ENCODE data around the gene PRPF40A.
A peak's percentile ranks its signal among the peaks of the same experiment; 100 is the strongest.

PRPF40A gene

DNA sequence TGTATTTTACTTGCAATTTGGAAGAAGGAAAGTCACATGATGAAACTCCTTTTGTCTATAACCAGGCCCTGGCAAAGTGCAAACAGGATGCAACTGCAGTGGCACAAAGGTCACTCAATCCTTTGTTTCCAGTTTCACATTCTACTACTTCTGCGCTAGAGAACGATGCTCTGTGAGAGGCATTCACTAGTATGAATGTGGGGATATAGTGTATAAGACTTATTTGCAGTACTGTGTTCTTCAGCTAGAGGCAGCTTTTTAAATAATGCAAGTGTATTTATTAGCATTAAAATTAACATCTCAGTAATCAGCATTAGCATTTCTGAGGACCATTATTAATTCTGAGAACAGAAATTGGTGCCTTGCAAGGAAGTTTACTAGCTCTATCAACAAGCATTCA is 68.9 kb downstream of the PRPF40A start:
- no peak for DNase-seq

DNA sequence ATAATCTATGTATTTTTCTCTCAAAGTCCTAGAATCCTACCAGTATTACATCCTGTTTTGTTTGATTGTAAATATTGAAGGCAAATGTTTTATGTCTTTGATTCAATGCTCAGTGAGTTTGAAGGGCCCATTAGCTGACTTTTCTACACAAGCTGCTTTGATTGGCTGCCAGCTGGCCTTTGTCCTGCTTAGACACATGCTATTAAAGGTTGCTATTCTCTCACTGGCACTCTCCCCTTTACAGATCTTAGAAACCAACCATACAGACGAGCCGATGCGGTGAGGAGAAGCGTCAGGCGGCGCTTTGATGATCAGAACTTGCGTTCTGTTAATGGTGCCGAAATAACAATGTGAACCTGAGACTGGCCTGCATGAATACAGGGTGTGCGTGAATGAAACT is 69.7 kb downstream of the PRPF40A start:
- no peak for DNase-seq

DNA sequence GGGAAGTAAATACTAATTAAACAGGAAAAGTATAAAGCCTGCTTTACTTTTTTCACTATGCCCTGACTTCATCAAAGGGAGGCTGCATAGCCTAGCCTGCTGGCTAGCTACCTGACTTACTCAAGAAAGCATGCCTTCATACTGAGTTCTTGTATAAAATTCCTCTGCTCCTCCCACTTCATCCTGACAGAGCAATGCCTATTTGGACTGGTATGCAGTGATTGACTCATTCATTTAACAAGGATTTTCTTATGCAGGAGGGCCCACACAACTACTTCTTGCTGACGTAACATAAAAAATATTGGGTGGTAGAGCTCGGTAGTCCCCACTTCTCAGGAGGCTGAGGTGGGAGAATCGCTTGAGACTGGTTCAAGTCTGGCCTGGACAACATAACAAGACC is 70.5 kb downstream of the PRPF40A start:
- DNase-seq, result no peak

DNA sequence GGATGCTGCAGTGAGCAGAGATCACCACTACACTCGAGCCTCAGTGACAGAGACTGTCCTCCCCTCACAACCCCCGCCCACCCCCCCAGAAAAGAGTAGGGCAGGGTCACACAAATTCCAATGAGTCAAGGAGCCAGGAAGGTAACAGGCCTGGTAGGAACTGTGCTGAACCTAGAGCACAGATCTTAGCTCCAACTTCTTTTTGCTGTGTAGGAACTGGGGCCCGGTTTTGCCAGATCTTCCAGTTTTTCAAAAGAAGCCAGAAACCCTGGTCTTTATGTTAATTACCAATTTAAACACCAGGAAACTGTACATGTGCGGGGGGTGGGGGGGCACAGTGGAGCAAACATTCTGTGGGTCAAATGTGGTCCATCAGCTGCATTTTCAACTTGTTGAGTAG is 71.0 kb downstream of the PRPF40A start:
- no peak for DNase-seq

DNA sequence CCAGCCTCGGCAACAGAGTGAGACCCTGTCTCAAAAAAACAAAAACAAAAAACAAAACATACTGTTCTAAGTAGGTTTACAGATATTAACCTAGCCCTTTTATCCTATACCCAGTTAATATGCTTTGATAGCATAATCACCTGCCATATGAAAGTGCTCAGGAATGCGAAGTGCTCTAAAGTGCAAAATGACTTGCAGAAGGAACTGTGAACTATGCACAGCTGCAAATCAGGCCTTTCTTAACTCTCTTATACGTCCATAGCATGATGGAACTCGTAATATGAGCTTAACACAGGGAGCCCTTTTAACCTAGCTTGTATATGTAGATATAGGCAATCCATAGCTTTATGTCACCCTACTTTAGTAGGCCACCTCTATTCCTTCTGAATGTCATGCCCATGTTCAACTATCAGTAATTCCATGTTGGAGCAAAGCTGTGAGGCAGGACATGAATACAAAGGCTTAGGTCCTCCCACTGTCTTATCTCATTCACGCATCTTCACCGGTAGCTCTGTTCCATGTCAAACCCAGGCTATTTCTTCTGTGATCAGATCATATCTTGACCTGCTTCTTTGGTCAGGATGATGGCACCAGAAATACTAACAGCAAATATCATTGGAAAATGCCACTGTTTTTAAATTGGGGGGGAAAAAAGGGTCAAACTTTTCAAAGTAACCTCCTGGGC is 72.9 kb downstream of the PRPF40A start:
- DNase-seq, result no peak

DNA sequence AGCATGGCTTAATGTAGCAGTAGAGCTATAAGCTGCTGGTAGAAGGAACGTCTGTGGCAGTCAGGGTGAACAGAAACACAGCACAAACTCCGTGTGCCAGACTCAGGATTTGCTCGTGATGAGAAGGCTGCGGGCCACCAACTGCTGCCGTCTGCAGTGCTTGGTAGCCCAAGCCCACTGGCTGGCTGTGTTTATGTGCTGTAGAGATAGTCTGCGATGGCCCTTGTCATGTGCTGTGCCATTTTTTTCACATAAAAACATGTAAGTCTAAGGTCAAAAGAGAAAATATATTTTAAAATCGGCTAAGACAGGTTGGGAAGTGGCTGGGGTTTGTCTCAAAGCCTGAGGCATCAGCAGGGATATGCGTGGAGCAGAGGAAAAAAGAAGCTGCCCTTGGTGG is 78.7 kb downstream of the PRPF40A start:
- no peak for DNase-seq

DNA sequence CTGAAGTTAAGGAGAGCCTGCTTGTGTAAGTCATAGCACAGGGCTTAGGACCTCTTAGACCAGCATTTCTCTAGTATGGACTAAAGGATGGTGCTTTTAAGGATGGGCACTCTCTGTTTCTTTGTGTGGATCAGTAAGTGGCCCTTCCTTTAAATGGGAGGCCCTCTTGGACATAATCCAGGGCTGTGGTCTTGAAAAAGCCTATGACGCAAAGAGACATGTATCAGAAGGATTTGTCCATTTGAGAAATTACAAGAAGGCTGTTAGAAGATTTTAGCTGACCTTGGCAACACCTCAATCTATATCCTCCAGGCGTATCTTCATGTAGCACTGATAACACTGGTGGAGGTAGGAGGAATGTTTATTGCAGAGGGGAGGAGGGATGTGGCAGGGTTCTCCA is 79.2 kb downstream of the PRPF40A start:
- DNase-seq, result no peak

DNA sequence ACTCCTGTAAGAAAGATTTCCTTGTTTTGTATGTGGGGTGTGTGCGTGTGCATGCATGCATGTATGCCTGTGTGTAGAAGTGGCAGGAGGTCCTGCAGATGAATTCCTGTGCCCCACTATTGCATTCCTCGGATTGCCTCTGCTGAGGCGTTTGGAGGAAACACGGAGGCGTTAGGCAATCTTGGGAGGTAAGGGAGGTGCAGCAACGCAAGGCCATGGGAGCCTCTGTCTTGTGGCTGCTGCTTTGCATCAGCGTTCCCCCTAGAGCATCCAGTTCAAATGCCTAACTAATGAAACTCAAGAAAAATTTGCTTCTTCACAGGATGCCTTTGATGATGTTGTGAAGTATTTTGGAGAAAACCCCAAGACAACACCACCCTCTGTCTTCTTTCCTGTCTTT is 80.0 kb downstream of the PRPF40A start:
- no peak for DNase-seq

DNA sequence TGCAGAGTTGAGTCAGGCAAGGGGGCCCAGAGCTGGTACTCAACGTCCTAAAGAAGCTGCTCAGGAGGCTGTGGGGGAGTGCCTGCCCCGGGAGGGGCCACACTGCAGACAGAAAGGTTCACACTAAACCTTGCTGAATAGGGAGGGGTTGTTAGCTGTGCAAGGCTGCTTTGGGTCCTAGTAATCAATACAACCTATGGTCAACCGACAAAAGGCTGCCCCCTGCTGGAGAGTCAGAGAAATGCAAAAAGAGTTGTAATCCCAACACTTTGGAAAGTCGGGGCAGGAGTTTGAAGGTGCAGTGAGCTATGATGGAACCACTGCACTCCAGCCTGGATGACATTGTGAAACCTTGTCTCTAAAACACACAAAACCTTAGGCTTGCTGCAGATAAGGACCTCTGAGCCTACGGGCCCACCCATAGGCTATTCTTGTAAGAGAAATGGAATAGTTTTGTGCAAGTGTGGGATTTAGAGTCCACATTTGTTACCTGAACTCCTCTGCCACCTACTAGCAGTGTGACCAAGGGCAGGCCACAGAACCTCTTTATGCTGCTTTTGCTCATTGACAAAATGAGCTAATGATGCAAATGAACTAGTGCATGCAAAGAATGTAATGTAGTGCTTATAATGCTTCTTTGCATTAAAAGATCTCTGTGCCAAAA is 81.5 kb downstream of the PRPF40A start:
- peak; percentile 86 for DNase-seq

DNA sequence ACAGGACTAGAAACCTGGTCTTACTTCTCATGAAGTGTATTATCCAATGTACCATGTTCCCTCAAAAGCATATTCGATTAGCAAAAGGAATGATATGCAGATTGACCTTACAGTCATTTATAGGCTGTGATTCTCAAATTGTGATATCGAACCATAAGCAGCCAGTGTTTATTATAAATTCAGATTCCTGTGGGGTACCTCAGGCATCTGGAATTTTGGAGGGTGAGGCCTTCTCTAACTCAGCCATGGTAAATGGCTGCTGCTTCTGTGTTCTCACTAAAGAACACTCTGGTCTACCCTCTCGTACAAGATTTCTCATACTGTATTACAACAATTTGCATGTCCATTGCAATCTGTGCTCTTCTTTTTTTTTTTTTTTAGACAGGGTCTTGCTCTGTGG is 84.5 kb downstream of the PRPF40A start:
- no peak for DNase-seq

DNA sequence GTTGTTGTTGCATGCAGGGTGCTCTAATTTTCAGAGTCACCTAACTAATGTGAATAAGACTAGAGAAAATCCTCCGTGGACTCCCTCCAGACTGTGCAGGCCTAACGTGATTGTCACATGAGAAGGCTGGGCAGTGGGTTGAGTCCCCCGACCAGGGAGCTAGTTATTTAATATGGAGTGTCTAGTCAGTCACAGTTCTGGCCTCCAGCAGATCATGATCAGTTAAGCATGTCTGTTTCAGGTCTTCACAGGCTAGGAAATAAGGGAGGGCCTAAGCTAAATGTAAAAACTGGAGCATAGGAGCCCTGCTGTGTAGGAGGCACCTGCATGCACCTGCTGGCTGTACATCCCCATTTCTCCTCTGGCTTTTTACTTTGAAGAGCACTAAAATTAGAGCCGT is 86.8 kb downstream of the PRPF40A start:
- no peak for DNase-seq

DNA sequence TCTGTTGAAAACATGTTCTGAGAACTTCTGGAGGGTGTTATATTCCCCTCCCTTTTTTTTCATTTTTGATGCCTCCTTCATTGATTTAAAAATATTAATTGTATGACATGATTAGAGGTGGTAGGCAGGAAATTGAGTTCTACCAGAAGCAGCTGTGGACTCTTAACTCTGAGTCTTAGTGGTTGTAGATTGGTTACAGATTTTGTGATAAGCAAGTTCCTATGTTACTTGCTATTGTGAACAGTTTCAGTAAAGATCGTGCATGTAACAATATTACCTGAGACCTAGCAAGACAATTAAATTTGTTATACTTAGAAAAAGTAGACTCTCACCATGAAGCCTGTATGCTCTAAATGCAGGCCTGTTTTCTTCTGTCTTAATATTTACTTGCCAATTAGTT is 88.1 kb downstream of the PRPF40A start:
- no peak for DNase-seq

DNA sequence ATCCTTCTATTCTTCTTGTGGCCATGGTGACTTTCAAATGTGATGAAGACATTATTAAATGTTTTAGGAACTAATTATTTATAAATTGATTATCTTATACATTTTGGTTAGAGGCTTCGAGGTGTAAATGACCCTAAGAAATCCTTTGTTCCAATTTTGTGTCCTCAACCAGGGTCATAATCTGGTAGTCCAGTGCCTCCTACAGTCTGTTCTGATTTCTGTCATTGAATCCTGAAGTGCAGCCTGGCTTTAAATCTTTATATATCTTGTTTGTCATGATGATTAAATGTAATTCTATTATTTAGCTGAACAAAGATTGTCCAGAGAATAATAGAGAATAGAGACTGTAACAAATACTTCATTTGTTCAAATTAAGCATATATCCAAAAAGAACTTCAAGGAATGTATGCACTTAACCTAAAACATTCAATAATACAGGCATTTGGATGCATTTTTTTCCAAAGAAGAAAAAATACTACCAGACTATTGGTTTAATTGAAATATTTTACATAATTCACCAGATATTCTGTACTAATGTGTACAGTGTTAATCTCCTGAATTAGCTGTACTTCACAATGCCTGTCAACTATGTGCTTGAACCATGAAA is 89.8 kb downstream of the PRPF40A start:
- DNase-seq, result no peak

DNA sequence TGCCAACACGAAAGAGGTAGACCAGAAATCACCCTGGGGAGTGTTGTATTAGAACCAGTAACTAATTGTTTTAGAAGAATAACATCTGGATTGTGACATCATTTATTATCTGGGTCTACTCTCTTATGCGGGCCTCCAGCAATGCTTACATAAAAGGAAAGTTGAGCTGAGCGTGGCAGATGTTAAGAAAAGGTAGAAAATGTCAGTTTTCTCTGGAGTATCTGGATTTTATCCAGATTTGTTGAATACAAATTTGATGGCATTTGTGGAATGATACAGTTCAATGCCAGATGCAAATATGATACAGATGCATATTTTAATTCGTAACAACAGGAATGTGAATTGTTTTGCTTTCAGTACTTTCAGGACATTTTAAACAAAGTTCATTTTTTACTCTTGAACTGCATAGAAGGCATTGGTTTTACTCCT is 90.3 kb downstream of the PRPF40A start:
- no peak for DNase-seq

DNA sequence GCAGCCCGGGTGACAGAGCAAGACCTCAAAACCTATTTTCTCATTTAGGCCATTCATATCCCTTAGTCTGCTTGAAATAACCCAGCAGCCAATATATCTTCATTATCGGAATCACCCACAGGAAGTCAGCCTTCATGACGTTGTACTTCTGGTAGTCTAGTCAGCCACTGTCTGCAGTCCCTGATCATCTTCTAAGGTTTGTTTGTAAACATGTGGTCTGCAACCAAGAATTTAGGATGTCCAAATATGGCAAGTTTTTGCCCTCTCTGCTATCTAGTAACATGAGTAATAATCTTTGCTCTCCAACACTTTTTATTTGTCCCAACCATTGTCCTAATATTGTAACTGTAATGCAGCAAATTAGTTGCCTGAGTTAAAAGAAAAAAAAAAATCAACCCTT is 92.5 kb downstream of the PRPF40A start:
- no peak for DNase-seq

DNA sequence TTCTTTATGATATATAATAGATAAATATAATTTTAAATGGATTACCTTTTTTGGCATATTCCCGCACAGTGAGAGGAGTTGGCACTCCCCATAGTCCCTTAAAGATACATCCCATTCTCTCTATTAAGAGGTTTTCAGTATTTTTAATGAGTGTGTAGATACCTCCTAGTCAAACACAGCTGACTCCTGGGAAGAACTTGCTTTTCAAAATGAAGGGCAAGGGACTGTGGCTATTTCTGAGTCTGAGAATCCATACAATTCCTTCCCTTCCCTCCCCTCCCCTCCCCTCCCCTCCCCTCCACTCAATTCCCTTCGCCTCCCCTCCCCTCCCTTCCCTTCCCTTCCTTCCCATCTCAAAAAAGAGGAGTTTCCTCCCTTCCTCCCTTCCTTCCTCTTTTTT is 93.5 kb downstream of the PRPF40A start:
- DNase-seq, result no peak

DNA sequence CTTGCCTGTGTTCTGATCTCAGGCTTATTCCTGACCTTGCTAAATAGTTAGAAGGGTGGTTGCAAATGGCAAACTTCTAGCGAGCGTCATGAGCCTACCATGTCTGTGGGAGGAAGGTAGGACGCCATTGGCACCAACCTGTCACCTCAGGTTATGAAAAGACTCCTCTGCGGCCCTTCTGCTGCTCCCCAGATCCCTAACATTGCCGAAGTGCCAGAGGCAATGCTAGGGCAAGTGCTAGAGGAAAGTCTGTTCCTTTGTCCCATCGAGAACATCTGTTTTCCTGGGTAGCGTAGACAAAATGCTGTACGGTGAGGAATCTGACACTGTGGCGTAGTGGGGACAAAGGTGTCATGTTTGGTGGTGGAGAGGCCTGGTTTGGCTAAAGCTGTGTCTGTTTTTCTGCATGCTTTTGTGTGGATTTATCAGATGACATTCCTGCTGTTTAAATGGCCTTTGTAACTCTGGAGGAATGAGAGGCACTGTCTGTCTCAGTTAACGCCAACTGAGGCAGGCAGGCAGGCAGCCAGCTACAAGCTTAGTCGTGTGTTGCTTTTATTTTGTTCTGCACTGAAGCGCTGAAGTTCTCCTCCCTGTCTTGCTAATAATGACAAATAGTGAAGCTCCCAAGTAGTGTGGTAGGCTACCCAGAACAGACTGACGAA is 94.1 kb downstream of the PRPF40A start:
- DNase-seq, result no peak

DNA sequence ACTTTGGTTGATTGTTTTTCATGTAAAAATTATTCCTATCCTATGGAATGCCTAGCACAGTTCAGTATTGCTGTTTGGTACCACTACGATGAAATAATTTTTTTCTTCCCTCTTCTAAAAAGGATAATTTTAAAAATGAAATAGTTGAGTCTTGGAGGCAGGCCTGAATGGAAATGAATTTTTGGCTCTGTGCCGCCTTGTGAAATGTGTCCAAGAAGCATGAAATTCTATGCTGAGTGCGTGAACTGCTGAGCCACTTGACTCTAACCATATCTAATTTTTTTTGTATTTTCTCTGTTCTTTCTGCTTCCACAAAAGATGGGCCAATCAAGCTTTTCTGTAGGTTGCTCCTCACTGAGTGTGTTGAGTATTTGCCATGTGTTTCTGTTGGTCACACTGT is 95.0 kb downstream of the PRPF40A start:
- no peak for DNase-seq

DNA sequence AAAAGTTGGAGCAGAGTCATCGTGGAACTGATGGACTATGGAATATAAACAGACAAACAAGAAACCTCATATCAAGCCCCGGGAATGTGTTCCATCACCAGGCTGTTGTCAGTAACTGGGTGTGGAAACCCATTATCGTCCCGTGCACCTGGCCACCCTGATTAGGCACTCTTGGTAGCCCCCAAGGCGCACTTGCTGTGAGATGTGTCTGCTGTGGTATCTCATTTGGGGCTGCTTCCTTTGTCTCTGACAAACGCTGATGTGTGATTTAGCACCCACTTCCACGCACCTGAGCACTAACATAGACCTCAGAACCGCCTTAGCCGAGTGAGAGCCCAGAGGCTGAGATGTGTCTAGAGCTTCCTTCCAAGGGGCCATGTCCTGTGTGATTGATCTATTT is 96.3 kb downstream of the PRPF40A start:
- DNase-seq, result no peak

DNA sequence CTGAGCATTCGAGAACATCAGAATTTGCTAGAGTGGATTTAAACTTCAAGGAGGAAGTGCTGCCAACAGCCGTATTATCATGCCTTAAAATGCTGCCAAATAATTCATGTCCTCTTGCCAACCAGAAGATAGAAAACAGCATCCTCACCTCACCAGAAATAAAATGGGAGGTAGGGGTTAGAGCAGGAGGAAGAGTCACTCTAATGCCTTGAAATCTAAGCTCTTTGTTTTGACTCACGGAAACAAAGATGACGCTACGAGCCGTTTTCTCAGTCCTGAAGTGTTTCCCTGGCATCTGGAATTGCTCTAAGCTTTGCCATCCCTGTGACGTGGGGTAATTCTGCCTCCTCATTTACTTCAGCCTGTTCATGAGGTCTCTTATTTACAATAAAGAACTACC is 97.1 kb downstream of the PRPF40A start:
- no peak for DNase-seq

DNA sequence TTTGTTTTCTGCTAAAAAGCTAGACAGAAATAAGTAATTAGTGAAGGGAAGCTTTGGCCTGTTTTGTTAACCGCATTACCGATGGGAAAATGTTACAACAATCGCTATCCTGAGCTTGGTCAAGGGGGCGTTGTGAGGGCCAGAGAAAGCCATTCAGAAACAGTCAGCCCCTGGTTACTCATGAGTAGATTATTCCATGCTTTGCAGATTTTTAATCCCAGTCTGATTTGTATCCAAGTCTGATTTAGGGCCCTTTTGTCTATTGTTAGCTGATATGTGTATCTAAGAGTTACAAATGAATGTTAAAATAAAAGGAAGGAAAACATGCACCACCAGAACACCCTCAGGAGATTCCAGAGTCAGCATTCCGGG is 99.1 kb downstream of the PRPF40A start:
- DNase-seq, result no peak

DNA sequence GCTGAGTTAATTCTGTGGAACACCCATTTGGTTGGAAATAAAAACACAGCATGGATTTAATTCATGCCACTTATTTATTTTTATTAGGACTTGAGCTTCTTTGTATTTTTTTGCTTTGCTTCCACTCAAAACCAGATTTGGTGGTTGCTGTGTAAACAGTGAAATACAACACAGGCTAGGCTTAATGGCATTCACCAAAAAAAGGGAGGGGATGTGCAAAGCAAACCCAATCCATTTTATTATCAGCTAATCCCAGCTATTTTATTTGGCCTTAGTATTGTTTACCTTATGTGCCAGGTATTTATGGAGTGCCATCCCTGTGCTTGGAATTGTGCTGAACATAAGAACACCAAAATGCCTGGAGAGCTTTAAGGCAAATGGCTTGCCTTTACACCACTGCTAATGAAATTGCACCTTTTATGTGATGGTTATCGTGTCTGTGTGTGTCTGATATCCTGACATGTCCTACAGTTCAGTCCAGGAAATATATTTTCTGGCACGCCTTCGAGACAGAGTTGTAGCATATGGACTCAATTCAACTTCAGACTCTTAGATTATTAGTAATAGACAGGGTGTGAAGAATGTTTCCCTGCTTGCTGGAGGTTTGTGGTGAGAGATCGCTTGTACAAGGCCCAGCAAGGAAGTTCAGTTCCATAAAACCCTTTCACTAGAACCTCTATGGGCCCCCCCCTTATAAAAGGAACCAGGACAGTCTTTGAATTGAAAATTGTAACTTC is 99.6 kb downstream of the PRPF40A start:
- no peak for DNase-seq

DNA sequence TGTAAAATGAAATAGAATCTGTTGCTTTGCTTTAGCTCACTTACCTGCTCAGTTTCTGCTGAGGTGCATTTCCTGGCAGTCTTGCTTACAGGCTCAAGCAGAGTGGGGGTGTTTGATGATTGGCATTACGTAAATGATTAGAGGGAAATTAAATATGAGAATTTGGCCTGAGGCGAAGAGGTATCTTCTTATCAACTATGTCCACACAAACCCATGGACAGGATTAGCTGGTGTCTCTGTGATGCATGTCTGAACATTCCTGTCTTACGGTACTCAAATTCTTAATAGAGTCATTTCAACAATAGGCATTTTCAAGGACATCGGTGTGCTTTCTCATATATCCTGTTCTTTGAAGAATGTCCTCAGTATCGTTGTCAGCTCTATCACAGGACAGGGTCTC is 102.1 kb downstream of the PRPF40A start:
- no peak for DNase-seq
